Upper lobe of left lung (tissue), 6 donors: ENCODE results near the gene SCARB1. TPM values are rescaled to one million over a fixed set of nuclear protein-coding genes. Genes with fewer than 3 reads are reported as not detected.

Source experiments
- ATAC-seq, 2 donors: fragments of 200-7000 bp; cut with Tn5 transposase; one replicate each; pipeline ENCODE4 v1.9.1; 2022; ENCODE audit warnings: mild to moderate bottlenecking in 2 of 2, moderate library complexity in 2 of 2; ENCODE audit not compliant: low FRiP score in 2 of 2
- DNase-seq, 2 donors: peaks; one replicate each; pipeline ENCODE4 v3.0.0-alpha.2; 2019 to 2020
- H3K27ac ChIP-seq, 4 donors: fragments of 200-600 bp; sonication (generic); one replicate each; pipeline ENCODE4 v1.5.1; 2016 to 2019
- H3K27me3 ChIP-seq, 4 donors: fragments of 200-600 bp; sonication (generic); one replicate each; pipeline ENCODE4 v1.5.1; 2017 to 2019
- H3K36me3 ChIP-seq, 4 donors: fragments of 200-600 bp; sonication (generic); one replicate each; pipeline ENCODE4 v1.5.1; 2016 to 2019
- H3K4me1 ChIP-seq, 4 donors: fragments of 200-600 bp; sonication (generic); one replicate each; pipeline ENCODE4 v1.5.1; 2018 to 2019
- H3K4me3 ChIP-seq, 4 donors: fragments of 200-600 bp; sonication (generic); one replicate each; pipeline ENCODE4 v1.5.1; 2017 to 2019; ENCODE audit warnings: mild to moderate bottlenecking in 2 of 4, moderate library complexity in 1 of 4
- H3K9me3 ChIP-seq, 4 donors: fragments of 200-600 bp; sonication (generic); one replicate each; pipeline ENCODE4 v1.5.1; 2018 to 2019
- EP300 ChIP-seq, 4 donors: sonication (generic); formaldehyde crosslinking; IDR thresholded peaks; one replicate each; pipeline ENCODE4 v1.5.1; 2017; ENCODE audit warnings: antibody characterized with exemption in 4 of 4, control low read depth in 2 of 4
- POLR2A ChIP-seq, 4 donors: fragments of 450-650 bp; IDR thresholded peaks; one replicate each; pipeline ENCODE4 v1.5.1; 2016 to 2017; ENCODE audit warnings: antibody characterized with exemption in 4 of 4, mild to moderate bottlenecking in 2 of 4
- POLR2AphosphoS5 ChIP-seq, 2 donors: sonication (generic); formaldehyde crosslinking; IDR thresholded peaks; one replicate each; pipeline ENCODE4 v1.5.1; 2017; ENCODE audit warnings: antibody characterized with exemption in 2 of 2
- WGBS, 2 donors: methylation state at CpG; one replicate each; pipeline ENCODE4 v1.1.5; 2017 to 2018; 5-methylcytosine and 5-hydroxymethylcytosine counted together
- total RNA-seq, 6 donors: library from RNA; depleted of rRNA in 4 of 6; stranded (reverse); fragments of >200 nt in 4 of 6; gene quantifications; one replicate each; pipeline versions ENCODE4 v1.1.0 to v1.2.1, GENCODE V29; 2016 to 2021
- TF ChIP-seq, protein P1 (sequence below), 6 experiments: fragments of 450-650 bp in 4 of 6; fragments of 200-600 bp in 2 of 6; sonication (generic) in 2 of 6; IDR thresholded peaks; one replicate each; pipeline ENCODE4 v1.5.1; 2016 to 2019; ENCODE audit warnings: antibody characterized with exemption in 6 of 6
- donor health status: DM: no; HTN: no; CAD: no; lungs with moderate emphysema.
- donor health status: DM: no; HTN: yes; CAD: no; lungs with severe emphysema.

The SCARB1 gene
- total RNA-seq, 6 donors from 2014 or later: 10.0 to 51.3 (median 22.5) TPM

- TF ChIP-seq, protein P1, sequence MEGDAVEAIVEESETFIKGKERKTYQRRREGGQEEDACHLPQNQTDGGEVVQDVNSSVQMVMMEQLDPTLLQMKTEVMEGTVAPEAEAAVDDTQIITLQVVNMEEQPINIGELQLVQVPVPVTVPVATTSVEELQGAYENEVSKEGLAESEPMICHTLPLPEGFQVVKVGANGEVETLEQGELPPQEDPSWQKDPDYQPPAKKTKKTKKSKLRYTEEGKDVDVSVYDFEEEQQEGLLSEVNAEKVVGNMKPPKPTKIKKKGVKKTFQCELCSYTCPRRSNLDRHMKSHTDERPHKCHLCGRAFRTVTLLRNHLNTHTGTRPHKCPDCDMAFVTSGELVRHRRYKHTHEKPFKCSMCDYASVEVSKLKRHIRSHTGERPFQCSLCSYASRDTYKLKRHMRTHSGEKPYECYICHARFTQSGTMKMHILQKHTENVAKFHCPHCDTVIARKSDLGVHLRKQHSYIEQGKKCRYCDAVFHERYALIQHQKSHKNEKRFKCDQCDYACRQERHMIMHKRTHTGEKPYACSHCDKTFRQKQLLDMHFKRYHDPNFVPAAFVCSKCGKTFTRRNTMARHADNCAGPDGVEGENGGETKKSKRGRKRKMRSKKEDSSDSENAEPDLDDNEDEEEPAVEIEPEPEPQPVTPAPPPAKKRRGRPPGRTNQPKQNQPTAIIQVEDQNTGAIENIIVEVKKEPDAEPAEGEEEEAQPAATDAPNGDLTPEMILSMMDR (IDR thresholded peaks at IDR 0.05): no peak
- TF ChIP-seq EP300 (IDR thresholded peaks at IDR 0.05): no peak
- no peak for TF ChIP-seq POLR2AphosphoS5 (IDR thresholded peaks at IDR 0.05)
- TF ChIP-seq POLR2A (IDR thresholded peaks at IDR 0.05): no peak
- Histone ChIP-seq H3K4me3 (no peak overlapping the region), H3K36me3 (no peaks in the 10 kb centered on the region), H3K4me1 (peaks cover 0 to under 1% (median 0%) of the 10 kb centered on the region in 4 donors), H3K9me3 (no peaks in the 10 kb centered on the region), H3K27ac (no peak overlapping the region), H3K27me3 (no peaks in the 10 kb centered on the region)
- DNase-seq (no peak), ATAC-seq (no peak)
- 85 to 89% methylated on average over 2 of the region's 2 CpGs for WGBS, 2 donors
These were observed 12.1 kb upstream of the SCARB1 start for GRCh38 chr12:124875803-124876132.

GRCh38 chr12:124874988-124875802 lies 11.5 kb upstream of the SCARB1 start:
- H3K9me3 ChIP-seq: no peaks in the 10 kb centered on the region
- no peaks in the 10 kb centered on the region for H3K36me3 ChIP-seq
- ATAC-seq (no peak), DNase-seq (no peak)
- TF ChIP-seq POLR2A (IDR thresholded peaks at IDR 0.05) (no peak), POLR2AphosphoS5 (IDR thresholded peaks at IDR 0.05) (no peak), EP300 (IDR thresholded peaks at IDR 0.05) (no peak)
- TF ChIP-seq, protein P1 (IDR thresholded peaks at IDR 0.05): no peak
- no peak overlapping the region for H3K4me3 ChIP-seq
- no peaks in the 10 kb centered on the region for H3K27me3 ChIP-seq
- no peak overlapping the region for H3K27ac ChIP-seq
- WGBS, 2 donors: 76 to 79% methylated on average over 14 of the region's 14 CpGs
- no peaks in the 10 kb centered on the region for H3K4me1 ChIP-seq

- Histone ChIP-seq H3K9me3 (no peaks in the 10 kb centered on the region), H3K27ac (no peak overlapping the region), H3K27me3 (no peaks in the 10 kb centered on the region), H3K4me1 (peaks cover 0 to 5% (median 0%) of the 10 kb centered on the region in 4 donors), H3K4me3 (no peak overlapping the region), H3K36me3 (no peaks in the 10 kb centered on the region)
- ATAC-seq: no peak
- 80 to 88% methylated on average over 4 of the region's 4 CpGs for WGBS, 2 donors
- no peak for DNase-seq
- TF ChIP-seq POLR2A (IDR thresholded peaks at IDR 0.05) (no peak), POLR2AphosphoS5 (IDR thresholded peaks at IDR 0.05) (no peak)
These were observed 10.5 kb upstream of the SCARB1 start for GRCh38 chr12:124874188-124874587.

GRCh38 chr12:124872068-124872719 lies 8.5 kb upstream of the SCARB1 start:
- TF ChIP-seq POLR2AphosphoS5 (IDR thresholded peaks at IDR 0.05) (no peak), EP300 (IDR thresholded peaks at IDR 0.05) (no peak), POLR2A (IDR thresholded peaks at IDR 0.05) (no peak)
- TF ChIP-seq, protein P1 (IDR thresholded peaks at IDR 0.05): no peak
- Histone ChIP-seq H3K27ac (no peak overlapping the region), H3K9me3 (no peaks in the 10 kb centered on the region), H3K36me3 (no peaks in the 10 kb centered on the region), H3K27me3 (no peaks in the 10 kb centered on the region), H3K4me3 (no peak overlapping the region), H3K4me1 (peaks cover 0 to 18% (median 7%) of the 10 kb centered on the region in 4 donors)
- WGBS, 2 donors: 91 to 92% methylated on average over 11 of the region's 11 CpGs
- no peak for ATAC-seq
- DNase-seq: no peak

GRCh38 chr12:124871297-124871696 lies 7.6 kb upstream of the SCARB1 start:
- no peaks in the 10 kb centered on the region for H3K27me3 ChIP-seq
- no peak overlapping the region for H3K4me3 ChIP-seq
- H3K36me3 ChIP-seq: no peaks in the 10 kb centered on the region
- 84 to 88% methylated on average over 4 of the region's 4 CpGs for WGBS, 2 donors
- no peaks in the 10 kb centered on the region for H3K9me3 ChIP-seq
- TF ChIP-seq POLR2AphosphoS5 (IDR thresholded peaks at IDR 0.05): no peak
- no peak for TF ChIP-seq EP300 (IDR thresholded peaks at IDR 0.05)
- TF ChIP-seq POLR2A (IDR thresholded peaks at IDR 0.05): no peak
- TF ChIP-seq, protein P1 (IDR thresholded peaks at IDR 0.05): no peak
- no peak overlapping the region for H3K27ac ChIP-seq
- H3K4me1 ChIP-seq: peaks cover 2 to 22% (median 8%) of the 10 kb centered on the region in 4 donors
- DNase-seq: no peak
- ATAC-seq: no peak
